Prostate gland (tissue), 2 donors: ENCODE measurements around the gene CABCOCO1.

ENCODE experiments used
- POLR2A ChIP-seq: fragments of 450-650 bp; IDR thresholded peaks from one replicate; pipeline ENCODE4 v1.6.1; 2016; ENCODE audit warnings: antibody characterized with exemption, mild to moderate bottlenecking
- POLR2AphosphoS5 ChIP-seq: sonication (generic); formaldehyde crosslinking; IDR thresholded peaks from one replicate; pipeline ENCODE4 v1.6.1; 2017; ENCODE audit warnings: antibody characterized with exemption
- TF ChIP-seq, protein P1 (sequence below), 4 experiments: fragments of 200-600 bp in 2 of 4; fragments of 450-650 bp in 2 of 4; sonication (generic) in 2 of 4; IDR thresholded peaks; 1 replicate in 3 of 4; 2 replicates in 1 of 4; pipeline ENCODE4 v1.5.1; 2016 to 2019; ENCODE audit warnings: antibody characterized with exemption in 4 of 4, mild to moderate bottlenecking in 2 of 4, moderate library complexity in 2 of 4

DNA sequence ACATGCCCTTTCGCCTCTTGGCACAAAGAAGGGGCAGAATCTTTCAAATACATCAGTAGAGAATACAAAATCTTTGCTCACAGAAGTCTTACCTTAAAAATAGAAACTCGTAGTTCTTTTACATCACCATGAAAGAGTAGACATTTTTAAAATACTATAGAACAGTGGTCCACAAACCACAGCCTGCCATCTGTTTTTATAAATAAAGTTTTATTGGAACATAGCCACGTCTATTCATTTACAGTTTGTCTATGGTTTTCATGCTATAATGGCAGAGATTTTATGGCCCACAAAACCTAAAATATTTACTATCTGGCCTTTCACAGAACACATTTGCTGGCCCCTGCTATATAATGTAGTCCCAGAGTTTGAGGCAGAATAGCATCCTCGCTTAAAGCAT lies 46.1 kb upstream of the CABCOCO1 start:
- TF ChIP-seq POLR2AphosphoS5 (no peak), POLR2A (no peak)
- TF ChIP-seq, protein P1, sequence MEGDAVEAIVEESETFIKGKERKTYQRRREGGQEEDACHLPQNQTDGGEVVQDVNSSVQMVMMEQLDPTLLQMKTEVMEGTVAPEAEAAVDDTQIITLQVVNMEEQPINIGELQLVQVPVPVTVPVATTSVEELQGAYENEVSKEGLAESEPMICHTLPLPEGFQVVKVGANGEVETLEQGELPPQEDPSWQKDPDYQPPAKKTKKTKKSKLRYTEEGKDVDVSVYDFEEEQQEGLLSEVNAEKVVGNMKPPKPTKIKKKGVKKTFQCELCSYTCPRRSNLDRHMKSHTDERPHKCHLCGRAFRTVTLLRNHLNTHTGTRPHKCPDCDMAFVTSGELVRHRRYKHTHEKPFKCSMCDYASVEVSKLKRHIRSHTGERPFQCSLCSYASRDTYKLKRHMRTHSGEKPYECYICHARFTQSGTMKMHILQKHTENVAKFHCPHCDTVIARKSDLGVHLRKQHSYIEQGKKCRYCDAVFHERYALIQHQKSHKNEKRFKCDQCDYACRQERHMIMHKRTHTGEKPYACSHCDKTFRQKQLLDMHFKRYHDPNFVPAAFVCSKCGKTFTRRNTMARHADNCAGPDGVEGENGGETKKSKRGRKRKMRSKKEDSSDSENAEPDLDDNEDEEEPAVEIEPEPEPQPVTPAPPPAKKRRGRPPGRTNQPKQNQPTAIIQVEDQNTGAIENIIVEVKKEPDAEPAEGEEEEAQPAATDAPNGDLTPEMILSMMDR (IDR thresholded peaks at IDR 0.05): no peak
